Left ventricle myocardium inferior (tissue), 1 donor: ENCODE measurements around the gene CAVIN3. TPM values are rescaled to one million over a fixed set of nuclear protein-coding genes. Genes with fewer than 3 reads are reported as not detected.
A peak's percentile ranks its signal among the peaks of the same experiment; 100 is the strongest.

Source experiments
- DNase-seq: peaks from one replicate; pipeline ENCODE4 v3.0.0-alpha.2; 2020
- H3K27ac ChIP-seq: fragments of 200-600 bp; replicated peaks from 2 replicates; pipeline ENCODE4 v1.8.0; 2021
- H3K27me3 ChIP-seq: fragments of 200-600 bp; 2 replicates; pipeline ENCODE4 v1.8.0; 2021; ENCODE audit warnings: low read depth
- H3K36me3 ChIP-seq: fragments of 200-600 bp; 2 replicates; pipeline ENCODE4 v1.8.0; 2021
- H3K4me1 ChIP-seq: fragments of 200-600 bp; 2 replicates; pipeline ENCODE4 v1.8.0; 2021
- H3K4me3 ChIP-seq: fragments of 200-600 bp; 2 replicates; pipeline ENCODE4 v1.8.0; 2021; ENCODE audit warnings: mild to moderate bottlenecking, moderate library complexity
- H3K9me3 ChIP-seq: fragments of 200-600 bp; replicated peaks from 2 replicates; pipeline ENCODE4 v1.8.0; 2021
- CTCF ChIP-seq: fragments of 200-600 bp; IDR thresholded peaks from 2 replicates; pipeline ENCODE4 v1.8.0; 2021; ENCODE audit warnings: antibody characterized with exemption, mild to moderate bottlenecking, borderline replicate concordance
- intact Hi-C: fragments of 100-400 bp; cut with micrococcal nuclease; formaldehyde crosslinking; loops from one replicate; pipeline ENCODE4 v1.11.0; 2022
- total RNA-seq: library from RNA; stranded (reverse); fragmentation: NEBNext Ultra II Directional; extraction: Animal tissue kit (Norgen Biotek cat#: 25700); gene quantifications from one replicate; pipeline ENCODE4 v1.2.1, GENCODE V29; 2021
- donor health status: DM: no; HTN: yes; CAD: no; lungs with severe emphysema.

Gene CAVIN3
- total RNA-seq, 1 donor from 2014 or later, result 37.1 TPM

DNA sequence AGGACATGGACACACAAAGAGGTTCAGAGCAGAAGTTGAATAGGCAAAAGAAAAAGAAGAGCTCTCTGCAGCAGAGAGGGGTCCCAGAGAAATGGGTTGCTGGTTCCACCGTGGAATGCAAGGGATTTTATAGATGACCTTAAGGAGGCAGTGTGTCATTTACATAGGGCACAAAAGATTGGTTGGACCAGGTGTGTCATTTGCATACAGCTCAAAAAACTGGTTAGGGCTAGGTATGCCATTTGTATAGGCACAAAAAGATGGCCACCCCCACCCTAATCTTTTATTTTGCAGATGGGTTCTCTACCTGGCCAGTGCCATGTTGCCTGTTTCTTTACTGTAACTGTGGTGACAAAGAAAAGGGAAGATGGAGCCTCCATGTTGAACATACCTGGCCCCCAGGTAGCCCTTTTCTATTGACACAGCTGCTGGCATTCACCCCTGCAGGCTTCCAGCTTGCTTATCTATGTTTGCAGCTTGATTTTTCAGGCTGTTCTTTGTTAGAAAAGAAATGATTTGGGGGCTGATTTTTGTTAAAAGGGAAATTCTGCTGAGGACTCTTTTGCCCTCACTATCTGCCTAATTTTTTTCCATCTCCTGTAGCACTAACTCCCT is 3.1 kb upstream of the CAVIN3 start:
- no peak for TF ChIP-seq CTCF
- DNase-seq, result no peak
- H3K9me3 ChIP-seq, result no peaks in the 10 kb centered on the region
- H3K36me3 ChIP-seq, result no peaks in the 10 kb centered on the region
- no peak overlapping the region for H3K4me3 ChIP-seq
- H3K4me1 ChIP-seq, result peaks cover 70% of the 10 kb centered on the region
- H3K27me3 ChIP-seq, result no peaks in the 10 kb centered on the region
- H3K27ac ChIP-seq, result no peak overlapping the region
- intact Hi-C loops, result no loop called here

DNA sequence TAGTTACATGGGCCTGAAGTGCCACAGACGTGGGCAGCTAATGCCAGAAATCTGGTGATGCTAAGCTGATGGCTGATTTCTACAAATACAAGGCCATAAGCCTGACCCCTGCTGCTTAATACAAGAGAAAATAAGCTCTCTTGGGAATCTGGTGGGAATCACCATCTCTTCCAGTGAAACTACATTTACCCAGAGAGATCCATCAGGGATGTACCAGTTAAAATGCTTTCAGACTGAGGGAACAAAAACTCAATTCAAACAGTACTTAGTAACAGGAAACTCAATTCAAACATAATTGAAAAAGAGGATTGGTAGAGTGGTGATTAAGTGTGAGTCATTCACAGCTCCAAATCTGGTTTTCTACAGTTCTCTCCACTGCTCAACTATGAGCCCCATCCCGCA is 1.7 kb upstream of the CAVIN3 start:
- peaks cover 70% of the 10 kb centered on the region for H3K4me1 ChIP-seq
- intact Hi-C loops, result no loop called here
- H3K27me3 ChIP-seq, result no peaks in the 10 kb centered on the region
- H3K36me3 ChIP-seq, result no peaks in the 10 kb centered on the region
- DNase-seq, result no peak
- TF ChIP-seq CTCF, result no peak
- no peaks in the 10 kb centered on the region for H3K9me3 ChIP-seq
- peak overlapping the region; percentile 100 for H3K27ac ChIP-seq
- H3K4me3 ChIP-seq, result peak overlapping the region; percentile 86

DNA sequence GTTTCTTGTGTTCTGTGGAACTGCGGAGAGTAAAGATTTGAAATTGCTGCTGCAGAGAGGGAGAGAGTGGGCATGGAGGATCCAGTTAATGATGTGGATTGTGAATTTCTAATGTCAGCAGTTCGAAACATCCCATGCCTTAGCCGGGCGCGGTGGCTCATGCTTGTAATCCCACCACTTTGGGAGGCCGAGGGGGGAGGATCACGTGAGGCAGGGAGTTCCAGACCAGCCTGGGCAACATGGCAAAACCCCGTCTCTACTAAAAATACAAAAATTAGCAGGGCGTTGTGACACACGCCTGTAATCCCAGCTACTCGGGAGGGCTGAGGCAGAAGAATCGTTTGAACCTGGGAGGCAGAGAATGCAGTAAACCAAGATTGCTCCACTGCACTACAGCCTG is 1.1 kb upstream of the CAVIN3 start:
- peak overlapping the region; percentile 100 for H3K27ac ChIP-seq
- no peaks in the 10 kb centered on the region for H3K9me3 ChIP-seq
- intact Hi-C loops, result no loop called here
- no peaks in the 10 kb centered on the region for H3K36me3 ChIP-seq
- peak overlapping the region; percentile 86 for H3K4me3 ChIP-seq
- H3K4me1 ChIP-seq, result peaks cover 68% of the 10 kb centered on the region
- TF ChIP-seq CTCF, result no peak
- H3K27me3 ChIP-seq, result no peaks in the 10 kb centered on the region
- peak; percentile 24 for DNase-seq

DNA sequence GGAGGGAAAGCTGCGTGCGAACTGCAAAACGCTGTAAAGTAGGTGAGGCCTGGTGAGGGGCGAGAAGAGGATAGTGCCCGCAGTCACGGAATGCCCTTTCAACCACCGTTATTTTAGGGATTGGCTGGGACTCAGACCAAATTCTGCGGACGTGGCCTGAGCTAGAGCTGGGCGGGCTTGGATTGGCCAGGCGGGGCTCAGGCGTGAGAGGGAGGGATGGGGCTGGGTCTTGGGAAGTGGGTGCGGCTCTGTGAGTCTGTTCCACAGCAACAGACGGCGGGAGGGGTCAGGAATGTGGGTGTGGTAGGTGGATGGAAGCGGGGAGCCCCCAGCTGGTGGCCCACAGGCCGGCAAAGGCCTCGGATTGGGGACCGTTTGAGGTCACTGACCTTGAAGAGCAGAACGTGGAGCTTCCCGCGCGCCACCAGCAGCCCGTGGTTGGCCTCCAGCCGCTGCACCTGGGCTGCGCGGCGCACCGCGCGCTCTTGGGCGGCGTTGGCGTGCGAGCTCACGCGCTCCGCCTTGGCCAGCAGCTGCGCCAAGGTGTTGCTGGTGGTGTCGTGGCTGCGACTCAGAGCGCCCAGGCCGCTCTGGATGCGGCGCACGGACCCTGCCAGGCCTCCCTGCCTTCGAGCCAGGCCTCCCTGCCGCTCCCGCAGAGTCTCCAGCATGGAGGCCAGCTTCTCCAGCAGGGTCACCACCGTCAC is 444 bp downstream of the CAVIN3 start:
- H3K4me3 ChIP-seq, result peak overlapping the region; percentile 86
- H3K9me3 ChIP-seq, result no peaks in the 10 kb centered on the region
- H3K27me3 ChIP-seq, result no peaks in the 10 kb centered on the region
- intact Hi-C loops, result no loop called here
- peaks cover 68% of the 10 kb centered on the region for H3K4me1 ChIP-seq
- H3K27ac ChIP-seq, result peak overlapping the region; percentile 100
- DNase-seq, result peak; percentile 96
- no peaks in the 10 kb centered on the region for H3K36me3 ChIP-seq
- TF ChIP-seq CTCF, result no peak

DNA sequence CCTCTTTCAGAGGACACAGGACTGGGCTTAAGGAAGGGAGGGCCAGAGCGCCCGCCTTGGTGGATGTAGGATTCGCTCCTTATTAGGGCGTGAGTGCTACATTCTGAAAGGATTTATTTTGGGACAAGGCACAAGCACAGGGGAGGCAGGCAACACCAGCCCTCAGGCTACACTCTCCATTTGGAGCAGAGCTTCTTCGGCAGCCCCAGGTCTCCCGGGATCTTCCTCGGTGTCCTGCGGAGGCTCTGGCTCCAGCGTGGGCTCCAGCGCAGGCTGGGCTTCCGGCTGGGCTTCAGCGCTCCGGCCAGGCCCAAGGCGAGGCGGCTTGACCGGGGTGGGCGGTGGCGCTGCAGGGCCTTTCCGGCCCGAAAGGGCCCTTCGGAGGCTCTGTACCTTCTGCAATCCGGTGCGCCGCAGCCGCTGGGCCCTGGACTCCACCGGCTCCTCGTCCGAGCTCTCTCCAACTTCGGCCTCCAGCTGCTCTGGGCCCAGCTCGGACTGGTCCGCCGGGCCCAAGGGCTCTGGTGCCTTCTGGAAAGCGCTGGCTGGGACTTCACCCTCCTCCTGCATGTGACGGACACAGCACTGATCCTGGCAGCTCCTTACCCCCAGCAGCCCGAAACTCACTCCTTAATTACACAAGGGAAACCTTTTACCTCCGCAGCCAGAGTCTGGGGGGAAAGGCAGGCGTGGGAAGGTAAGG is 1.1 kb downstream of the CAVIN3 start:
- Histone ChIP-seq H3K4me3 (peak overlapping the region; percentile 86), H3K9me3 (no peaks in the 10 kb centered on the region), H3K27me3 (no peaks in the 10 kb centered on the region), H3K36me3 (no peaks in the 10 kb centered on the region), H3K27ac (peak overlapping the region; percentile 100), H3K4me1 (peaks cover 68% of the 10 kb centered on the region)
- intact Hi-C loops, result no loop called here
- peak; percentile 10 for TF ChIP-seq CTCF
- DNase-seq, result peak; percentile 71
